ENCODE measurements around the gene BST2.
A peak's percentile ranks its signal among the peaks of the same experiment; 100 is the strongest.

BST2 gene

GRCh38 chr19:17419621-17420474, 14.4 kb upstream of the BST2 start, which contains the start of gene MVB12A:
Gene MVB12A (plus strand): TSS chr19:17420047. CDS start chr19:17420136, 89 bp downstream.
- DNase-seq (ENCODE audit: low read depth) = peak; percentile 99

DNA sequence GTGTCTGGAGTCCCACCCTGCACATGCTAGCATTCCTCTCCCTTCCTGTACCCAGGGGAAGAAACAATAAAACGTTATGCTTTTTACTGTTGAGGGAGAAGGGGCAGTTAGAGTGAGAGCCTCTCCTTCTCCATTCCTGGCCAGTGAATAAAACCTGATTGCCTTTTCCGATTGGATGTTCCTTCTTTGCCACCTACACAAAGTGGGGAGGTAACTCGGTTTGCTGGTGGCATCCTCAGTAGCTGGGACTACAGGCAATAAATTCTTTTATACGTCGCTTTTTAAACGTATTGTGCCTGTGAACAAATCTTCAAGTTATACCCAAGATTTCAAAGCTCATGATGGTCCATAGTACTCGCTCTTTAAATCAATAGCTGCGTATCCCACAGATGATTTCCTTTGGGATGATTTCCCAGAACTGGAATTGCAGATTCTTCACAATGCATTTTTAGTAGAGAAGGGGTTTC, 13.8 kb upstream of the BST2 start:
- peak; percentile 18 for DNase-seq (ENCODE audit: low read depth)

GRCh38 chr19:17418710-17419109, 13.3 kb upstream of the BST2 start:
- no peak for DNase-seq (ENCODE audit: low read depth)

DNA sequence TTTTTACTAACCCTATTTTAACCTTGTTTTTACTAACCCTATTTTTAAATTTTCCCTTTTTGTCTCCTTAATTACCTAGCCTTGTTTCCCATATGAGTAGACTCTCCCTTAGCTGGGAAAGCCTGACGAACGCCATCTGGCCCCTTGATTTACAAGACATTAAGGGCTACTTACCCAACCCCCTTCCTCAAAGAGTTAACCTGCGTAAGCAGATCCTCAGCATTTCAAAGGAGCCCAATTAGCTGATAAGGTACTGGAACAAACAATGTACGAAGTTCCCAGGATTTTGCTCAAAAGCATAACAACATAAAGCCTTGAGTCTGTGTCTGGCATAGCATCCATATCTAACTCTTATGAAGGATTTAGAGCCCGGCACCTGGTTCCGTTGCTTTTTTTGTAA, 9.7 kb upstream of the BST2 start:
- no peak for DNase-seq (ENCODE audit: low read depth)

DNA sequence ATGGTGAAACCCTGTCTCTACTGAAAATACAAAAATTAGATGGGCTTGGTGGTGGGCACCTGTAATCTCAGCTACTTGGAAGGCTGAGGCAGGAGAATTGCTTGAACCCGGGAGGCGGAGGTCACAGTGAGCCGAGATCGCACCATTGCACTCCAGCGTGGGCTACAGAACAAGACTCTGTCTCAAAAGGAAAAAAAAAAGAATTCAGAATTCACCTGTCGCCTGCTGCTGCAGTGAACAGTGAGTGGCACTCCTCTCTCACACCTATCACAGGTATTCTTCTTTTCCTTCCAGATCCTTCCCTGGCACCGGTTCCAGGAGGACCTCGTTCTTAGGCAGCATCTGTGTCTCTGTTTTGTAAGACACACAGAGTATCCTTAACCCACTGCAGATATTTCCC, 8.7 kb upstream of the BST2 start:
- no peak for DNase-seq (ENCODE audit: low read depth)

- DNase-seq (ENCODE audit: low read depth) = no peak
These were observed 6.4 kb upstream of the BST2 start for GRCh38 chr19:17411801-17412200.

GRCh38 chr19:17409990-17410389, 4.6 kb upstream of the BST2 start:
- DNase-seq (ENCODE audit: low read depth) = no peak

DNA sequence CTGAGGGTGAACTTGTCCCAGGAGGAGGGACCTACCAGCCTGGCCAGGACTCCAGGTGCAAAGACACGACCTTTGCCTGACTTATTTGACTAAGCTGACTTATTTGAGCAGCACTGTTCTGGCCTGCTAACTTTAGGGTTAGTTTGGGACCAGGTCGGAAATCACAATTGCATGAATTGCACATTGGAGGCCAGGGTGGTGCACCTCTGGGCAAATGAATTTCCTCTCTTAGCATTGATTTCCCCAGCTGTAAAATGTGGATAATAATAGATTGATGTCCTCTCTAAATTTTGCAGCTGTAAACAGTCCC, 1.4 kb upstream of the BST2 start:
- no peak for DNase-seq (ENCODE audit: low read depth)

DNA sequence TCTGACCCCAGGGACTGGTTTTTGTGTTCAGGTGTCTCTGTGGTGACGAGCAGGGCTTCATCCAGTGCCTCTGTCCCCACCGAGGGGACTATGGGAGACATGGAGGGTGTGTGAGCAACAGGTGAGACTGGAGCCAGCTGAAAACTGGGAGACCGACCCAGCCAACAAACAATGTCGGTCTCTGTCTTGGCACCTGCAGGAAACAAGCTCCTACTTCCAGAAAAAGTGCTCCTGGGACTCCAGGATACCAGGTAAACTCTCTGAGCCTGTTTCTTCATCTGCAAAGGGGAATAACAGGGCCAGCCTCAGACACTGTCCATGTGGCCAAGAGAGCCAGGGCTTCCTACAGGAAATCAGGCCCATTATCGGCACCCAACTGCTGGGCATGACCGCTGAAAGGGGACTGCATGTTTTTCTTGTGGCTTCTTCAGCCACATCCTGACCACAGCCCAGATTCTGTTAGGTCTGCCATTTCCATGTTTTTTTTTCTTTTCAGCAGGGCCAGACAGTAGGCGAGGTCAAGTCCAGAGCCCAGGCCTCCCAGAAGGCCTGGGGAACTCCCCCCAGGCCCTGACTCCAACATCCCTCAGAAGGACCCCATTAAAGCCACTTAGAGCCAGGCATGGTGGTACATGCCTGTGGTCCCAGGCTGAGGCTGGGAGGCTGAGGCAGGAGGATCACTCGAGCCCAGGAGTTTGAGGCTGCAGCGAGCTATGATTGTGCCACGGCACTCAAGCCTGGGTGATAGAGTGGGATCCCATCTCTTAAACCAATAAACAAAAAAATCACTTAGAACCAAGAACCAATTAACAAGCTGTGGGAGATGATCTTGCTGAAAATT, 836 bp upstream of the BST2 start:
- DNase-seq (ENCODE audit: low read depth) = peak; percentile 79

DNA sequence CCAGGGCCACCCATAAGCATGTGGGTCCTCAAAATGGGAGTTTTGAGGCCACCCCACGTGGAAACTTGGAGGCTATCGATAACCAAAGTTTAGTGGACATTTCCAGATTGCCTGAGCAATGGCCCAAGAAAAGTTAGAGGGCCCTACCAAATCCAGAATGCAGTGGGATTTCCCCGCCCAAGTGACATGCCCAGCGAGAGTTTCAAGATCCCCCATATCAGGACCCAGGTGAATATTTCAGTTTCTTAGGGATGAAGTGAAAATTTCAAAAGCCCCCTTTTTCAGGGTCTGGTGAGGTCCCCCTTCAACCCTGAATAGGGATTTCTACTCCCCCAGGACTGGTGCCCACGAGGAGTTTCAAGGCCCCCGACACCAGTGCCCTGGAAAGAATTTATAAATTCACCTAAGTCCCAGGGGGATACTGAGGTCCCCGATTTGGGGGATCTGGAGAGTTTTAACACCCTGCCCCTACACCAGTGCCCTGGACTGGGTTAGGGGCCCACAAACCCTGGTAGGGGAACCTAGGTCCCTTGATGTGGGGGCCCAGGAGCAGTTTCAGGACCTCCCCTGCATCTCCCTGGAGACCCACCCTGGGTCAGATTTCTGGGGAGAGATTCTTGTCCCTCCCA, 695 bp downstream of the BST2 start:
- no peak for DNase-seq (ENCODE audit: low read depth)

DNA sequence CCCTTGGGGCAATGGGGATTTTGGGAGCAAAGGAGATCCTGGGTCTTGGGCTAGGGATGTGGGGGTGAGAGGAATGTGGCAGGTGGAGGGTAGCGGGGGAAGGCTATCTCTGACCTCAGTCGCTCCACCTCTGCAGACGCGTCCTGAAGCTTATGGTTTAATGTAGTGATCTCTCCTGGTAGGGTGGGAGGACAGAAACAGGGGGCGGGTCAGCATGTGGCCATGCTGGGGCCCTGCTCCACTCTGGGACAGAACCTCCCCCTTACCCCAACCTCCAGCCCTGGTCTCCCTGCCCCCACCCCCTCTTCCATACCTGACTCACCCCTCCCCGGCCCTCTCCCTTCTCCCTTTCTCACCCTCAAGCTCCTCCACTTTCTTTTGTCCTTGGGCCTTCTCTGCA, 1.4 kb downstream of the BST2 start:
- no peak for DNase-seq (ENCODE audit: low read depth)

GRCh38 chr19:17402982-17403855, 2.2 kb downstream of the BST2 start:
- DNase-seq (ENCODE audit: low read depth) = no peak

- no peak for DNase-seq (ENCODE audit: low read depth)
These were observed 3.8 kb downstream of the BST2 start for GRCh38 chr19:17401628-17402027.

DNA sequence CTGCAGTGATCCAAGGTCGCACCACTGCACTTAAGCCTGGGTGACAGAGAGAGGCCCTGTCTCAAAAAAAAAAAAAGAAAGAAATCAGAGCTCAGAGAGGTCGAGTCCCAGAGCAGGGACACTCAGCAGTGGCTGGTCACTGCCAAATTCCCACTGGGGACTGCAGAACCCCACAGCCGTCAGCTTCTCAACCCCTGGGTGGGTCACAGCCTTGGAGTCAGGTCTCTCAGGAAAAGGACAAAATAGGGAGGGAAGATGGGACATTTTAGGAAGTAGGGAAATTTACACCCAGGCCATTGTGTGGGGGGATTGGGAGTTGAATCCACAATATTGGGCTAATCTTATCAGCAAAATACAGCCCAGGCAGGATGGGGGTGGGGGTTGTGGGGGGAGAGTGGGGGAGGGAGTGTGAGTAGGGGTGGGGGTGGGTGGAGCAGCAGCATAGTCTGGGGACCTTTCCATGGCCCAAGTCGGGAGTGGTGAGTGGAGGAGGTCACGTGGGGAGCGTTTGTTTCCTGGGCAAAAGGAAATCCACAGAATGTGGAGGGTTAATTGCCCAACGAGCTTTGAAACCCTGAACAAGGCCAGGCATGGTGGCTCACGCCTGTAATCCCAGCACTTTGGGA, 6.4 kb downstream of the BST2 start:
- DNase-seq (ENCODE audit: low read depth) = no peak

DNA sequence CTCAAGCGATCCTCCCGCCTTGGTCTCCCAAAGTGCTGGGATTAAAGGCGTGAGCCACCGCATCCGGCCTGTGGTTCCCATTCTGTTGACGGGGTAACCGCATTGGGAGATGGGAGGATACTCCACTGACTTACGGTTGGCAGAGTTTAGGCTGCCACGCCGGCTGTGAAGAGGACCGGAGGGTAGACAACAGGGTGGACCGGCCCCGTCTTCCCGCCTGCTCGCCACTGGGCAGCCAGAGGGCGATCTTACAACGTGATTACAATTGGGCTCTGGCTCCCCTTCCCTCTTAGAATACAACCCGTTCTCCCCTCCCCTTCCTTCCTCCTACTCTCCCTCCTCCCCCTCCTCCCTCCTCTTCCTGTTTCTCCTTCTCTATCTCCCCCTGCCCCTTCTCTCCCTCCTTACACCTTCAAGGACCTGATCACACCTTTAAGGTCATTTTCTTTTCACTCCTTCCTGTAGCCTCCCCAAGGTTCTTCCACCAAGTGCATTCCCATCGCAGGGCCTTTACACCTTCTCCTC, 10.5 kb downstream of the BST2 start:
- DNase-seq (ENCODE audit: low read depth) = peak; percentile 73

- DNase-seq (ENCODE audit: low read depth) = no peak
These were observed 11.5 kb downstream of the BST2 start, which contains the start of gene CCDC194 for GRCh38 chr19:17393914-17394313. Gene CCDC194 (minus strand): TSS chr19:17394196. CDS start chr19:17394158, 38 bp downstream.

DNA sequence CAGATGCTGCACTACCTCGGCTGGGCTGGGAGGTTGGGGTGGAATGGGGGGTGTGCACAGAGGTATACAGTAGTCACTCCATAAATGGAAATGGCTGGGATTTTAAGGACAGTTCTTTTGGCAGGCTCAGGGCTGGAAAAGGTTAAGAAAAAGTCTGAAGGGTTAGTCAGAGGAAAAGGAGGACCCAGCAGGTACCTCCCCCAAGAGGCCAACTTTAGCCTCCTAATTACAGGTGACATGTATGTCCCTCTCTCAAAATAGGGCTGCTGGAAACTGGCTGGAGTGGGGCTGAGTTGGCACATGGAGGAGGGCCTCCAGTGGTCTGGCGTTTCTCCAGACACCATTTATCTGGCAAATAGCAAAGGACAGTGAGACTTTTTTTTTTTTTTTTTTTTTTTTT, 12.4 kb downstream of the BST2 start:
- peak; percentile 44 for DNase-seq (ENCODE audit: low read depth)

GRCh38 chr19:17391371-17392151, 13.9 kb downstream of the BST2 start:
- no peak for DNase-seq (ENCODE audit: low read depth)

DNA sequence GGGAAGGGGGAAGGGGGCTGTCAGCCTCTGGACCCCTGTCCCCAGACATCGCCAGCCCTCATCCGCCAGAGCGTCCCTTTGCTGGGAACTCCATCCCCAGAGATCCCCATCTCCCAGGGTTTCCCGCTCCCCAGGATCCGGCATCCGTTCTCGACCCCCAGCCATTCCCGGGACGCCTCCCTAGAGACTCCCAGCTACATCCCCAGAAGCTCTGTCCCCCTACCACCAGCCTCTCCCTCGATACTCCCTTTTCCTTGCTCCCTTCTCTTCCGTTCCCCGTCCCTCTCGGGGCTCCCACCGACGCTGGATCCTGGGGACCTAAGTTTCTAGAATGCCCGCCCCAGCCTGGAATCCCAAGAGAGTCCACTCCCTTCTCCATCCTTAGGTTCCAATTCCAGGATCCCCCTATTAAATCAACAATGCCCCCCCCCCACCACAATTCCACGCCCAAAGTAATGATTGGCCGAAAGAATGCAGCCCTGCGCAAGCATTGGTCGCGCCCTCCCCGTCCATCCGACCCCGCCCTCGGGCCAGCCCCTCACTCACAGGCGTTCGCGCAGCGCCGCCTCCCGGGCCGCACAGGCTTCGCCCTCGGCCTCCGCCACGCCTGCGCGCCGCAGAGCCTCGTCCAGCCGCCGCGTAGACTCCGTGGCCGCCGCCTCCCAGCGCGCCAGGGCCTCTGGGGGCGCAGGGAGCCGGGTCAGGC, 14.6 kb downstream of the BST2 start:
- peak; percentile 93 for DNase-seq (ENCODE audit: low read depth)
